Choroid plexus epithelial cell (primary cell): Measurements from ENCODE around the gene TMEM42.

Source experiments
- DNase-seq: peaks from one replicate; pipeline ENCODE4 v3.0.0-alpha.2; 2010; ENCODE audit warnings: low read depth
- H3K4me3 ChIP-seq: 2 replicates; pipeline ENCODE4 v1.5.1; 2011; ENCODE audit warnings: low read depth, mild to moderate bottlenecking, control low read depth, low read length, moderate library complexity
- TF ChIP-seq, protein P1 (sequence below): conservative IDR thresholded peaks from 2 replicates; pipeline ENCODE4 v1.5.1; 2011; ENCODE audit warnings: low read depth, mild to moderate bottlenecking, control low read depth, inconsistent platforms, low read length, moderate library complexity

The TMEM42 gene

DNA sequence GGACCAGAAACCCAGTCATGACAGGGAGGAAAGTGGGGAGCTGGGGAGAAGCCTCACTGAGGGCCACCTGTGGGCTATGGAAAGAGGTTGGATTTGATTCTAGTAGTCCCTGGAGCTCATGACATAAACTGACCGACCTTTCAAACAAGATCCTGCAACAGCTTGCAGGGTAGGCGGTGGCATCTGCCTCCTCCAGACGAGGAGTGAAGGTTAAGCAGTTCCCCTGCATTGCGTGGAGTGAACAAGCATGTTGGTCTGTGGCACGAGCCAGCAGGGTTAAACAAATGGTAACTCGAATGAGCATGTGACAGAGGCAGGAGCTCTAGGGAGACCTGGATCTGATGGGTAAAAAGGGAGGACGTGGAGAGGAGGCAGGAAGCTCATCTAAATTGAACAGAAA lies 25.4 kb downstream of the TMEM42 start:
- no peak overlapping the region for H3K4me3 ChIP-seq
- peak; percentile 16 for DNase-seq
- TF ChIP-seq, protein P1, sequence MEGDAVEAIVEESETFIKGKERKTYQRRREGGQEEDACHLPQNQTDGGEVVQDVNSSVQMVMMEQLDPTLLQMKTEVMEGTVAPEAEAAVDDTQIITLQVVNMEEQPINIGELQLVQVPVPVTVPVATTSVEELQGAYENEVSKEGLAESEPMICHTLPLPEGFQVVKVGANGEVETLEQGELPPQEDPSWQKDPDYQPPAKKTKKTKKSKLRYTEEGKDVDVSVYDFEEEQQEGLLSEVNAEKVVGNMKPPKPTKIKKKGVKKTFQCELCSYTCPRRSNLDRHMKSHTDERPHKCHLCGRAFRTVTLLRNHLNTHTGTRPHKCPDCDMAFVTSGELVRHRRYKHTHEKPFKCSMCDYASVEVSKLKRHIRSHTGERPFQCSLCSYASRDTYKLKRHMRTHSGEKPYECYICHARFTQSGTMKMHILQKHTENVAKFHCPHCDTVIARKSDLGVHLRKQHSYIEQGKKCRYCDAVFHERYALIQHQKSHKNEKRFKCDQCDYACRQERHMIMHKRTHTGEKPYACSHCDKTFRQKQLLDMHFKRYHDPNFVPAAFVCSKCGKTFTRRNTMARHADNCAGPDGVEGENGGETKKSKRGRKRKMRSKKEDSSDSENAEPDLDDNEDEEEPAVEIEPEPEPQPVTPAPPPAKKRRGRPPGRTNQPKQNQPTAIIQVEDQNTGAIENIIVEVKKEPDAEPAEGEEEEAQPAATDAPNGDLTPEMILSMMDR = no peak

DNA sequence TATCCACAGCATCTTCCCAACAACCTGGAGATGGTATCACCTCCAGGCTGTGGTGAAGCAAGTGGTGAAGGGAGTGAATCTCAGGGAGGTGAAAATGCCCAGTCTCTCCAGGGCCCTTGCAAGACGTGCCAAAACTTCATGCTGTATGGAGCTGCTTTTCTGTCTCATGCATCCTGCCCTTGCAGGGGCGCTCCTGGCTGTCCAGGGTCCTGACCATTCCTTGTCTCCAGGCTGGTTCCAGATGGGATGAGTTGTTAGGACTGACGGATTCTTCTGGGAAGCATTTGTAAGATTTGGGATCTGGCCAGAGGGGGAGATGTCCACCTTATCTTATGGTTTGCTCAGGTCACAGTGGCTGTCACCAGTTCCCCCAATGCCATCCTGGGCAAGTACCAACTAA lies 28.5 kb downstream of the TMEM42 start:
- DNase-seq = no peak
- H3K4me3 ChIP-seq = no peak overlapping the region
- TF ChIP-seq, protein P1 = no peak

DNA sequence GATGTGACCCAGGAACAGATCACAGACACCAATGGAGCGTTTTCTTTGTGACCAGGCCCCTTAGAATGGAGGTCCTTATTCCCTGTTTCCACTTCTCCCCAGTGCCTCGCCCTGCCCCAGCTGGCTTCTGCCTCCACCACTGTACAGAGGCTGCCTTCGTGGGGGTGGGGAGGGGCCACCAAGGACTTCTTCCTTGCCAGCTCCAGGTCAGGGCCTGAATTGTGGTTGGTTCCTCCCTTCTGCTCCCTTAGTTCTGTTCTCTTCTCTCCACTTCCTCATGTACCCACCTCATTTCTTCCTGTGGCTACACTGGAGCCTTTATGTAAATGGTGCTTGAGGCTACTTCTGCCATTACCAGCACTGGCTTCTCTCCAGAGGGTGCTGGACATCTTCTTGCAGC lies 29.1 kb downstream of the TMEM42 start:
- TF ChIP-seq, protein P1 = no peak
- no peak for DNase-seq
- H3K4me3 ChIP-seq = no peak overlapping the region

DNA sequence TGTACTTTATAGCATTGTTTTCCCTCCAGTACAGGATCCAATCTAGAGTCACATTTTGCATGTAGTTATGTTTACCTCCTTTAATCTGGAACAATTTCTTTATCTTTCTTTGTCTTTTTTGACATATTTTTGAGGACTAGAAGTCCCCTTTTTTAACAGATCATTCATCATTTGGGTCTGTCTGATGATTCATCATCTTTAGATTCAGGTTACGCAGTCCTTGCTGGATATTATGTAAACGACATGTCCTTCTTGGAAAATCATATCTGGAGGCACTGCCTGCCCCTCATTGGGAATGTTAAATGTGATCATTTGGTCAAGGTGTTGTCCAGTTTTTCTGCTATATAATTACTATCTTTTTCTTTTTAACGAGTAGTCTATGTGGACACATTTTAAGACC lies 31.0 kb downstream of the TMEM42 start:
- H3K4me3 ChIP-seq = no peak overlapping the region
- TF ChIP-seq, protein P1 = no peak
- DNase-seq = peak; percentile 50

DNA sequence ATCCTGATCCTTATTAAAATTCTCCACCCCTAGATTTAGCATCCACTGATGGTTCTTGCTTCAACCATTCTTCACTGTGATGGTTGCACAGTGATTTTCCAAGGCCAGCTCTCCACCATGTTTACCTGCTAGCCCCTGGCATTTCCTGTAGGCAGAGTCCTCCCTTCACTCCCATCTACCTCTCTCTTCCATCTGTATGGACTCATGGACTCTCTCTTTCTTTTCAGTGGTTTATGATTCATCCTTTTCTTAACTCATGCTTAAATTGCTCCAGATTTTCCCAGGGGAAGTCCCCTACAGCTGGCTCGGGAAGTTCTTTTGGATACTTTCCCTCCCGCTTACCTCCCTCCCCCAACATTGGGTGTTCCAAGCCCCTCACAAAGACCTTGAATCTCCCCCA lies 31.4 kb downstream of the TMEM42 start:
- H3K4me3 ChIP-seq = no peak overlapping the region
- DNase-seq = peak; percentile 57
- TF ChIP-seq, protein P1 = no peak

DNA sequence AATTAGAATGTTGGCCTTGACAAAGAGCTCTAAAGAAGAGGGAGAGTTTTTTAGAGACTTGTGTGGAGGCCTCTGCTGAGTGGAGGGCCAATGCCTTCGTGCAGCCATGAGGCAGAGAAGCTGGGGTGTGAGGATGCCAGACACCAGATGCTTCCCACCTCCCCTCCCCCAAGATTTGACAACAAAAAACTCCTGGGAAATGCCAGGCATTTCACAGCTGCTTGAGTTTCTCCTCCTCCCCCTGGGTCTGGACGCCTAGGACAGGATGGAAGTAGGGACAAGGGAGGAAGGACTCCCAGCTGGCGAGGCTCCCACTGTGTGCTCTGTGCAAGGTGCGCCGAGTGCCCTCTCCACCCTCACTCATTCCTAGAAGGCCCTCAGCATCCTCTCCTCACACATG lies 32.8 kb downstream of the TMEM42 start:
- H3K4me3 ChIP-seq = no peak overlapping the region
- TF ChIP-seq, protein P1 = no peak
- DNase-seq = peak; percentile 15

DNA sequence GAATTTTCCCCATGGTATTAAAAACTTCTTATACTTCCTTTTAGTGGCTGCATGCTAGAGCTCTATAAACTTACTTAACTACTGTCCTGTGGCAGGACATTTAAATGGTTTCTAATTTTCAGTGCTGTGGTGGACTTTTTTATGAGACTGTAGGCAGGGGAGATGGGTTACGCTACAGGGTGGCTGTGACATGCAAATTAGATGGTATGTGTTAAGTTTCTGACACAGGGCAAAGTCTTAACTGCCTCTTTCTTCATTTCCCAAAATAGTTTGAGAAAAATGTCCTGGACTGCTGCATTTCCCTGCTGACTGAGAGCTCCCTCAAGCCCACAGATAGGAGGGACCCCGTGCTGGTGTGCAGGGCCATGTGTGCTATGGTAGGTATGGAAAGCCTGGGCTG lies 34.7 kb downstream of the TMEM42 start:
- no peak overlapping the region for H3K4me3 ChIP-seq
- no peak for DNase-seq
- TF ChIP-seq, protein P1 = no peak
